HepG2 (cell line): Measurements from ENCODE around the gene PGAP3. TPM values are rescaled to one million over a fixed set of nuclear protein-coding genes. Genes with fewer than 3 reads are reported as not detected.

ENCODE experiments used
- AKNA ChIP-seq: sonication (generic); formaldehyde crosslinking; IDR thresholded peaks from 2 replicates; pipeline ENCODE4 v1.4.0; 2020; ENCODE audit warnings: missing genetic modification reagents, borderline replicate concordance
- ASH2L ChIP-seq: fragments of 300-600, 200-600 bp; sonication (generic); IDR thresholded peaks from 2 replicates; pipeline ENCODE4 v1.7.0; 2017; ENCODE audit warnings: low read depth, mild to moderate bottlenecking, moderate library complexity, mixed read lengths, low read length; ENCODE audit not compliant: insufficient read length
- CREB1 ChIP-seq, 2 experiments: fragments of 450-650 bp in 1 of 2; IDR thresholded peaks; 2 replicates each; pipeline ENCODE4 v1.6.1; 2016 to 2017; ENCODE audit warnings: control low read depth in 1 of 2, mild to moderate bottlenecking in 1 of 2, missing compliant biosample characterization in 1 of 2, missing genetic modification characterization in 1 of 2
- GATA4 ChIP-seq: sonication (generic); IDR thresholded peaks from 2 replicates; pipeline ENCODE4 v1.6.1; 2016; ENCODE audit warnings: antibody characterized with exemption, low read depth, borderline replicate concordance
- HHEX ChIP-seq: IDR thresholded peaks from 2 replicates; pipeline ENCODE4 v1.6.1; 2016; ENCODE audit warnings: control low read depth
- IRX3 ChIP-seq: sonication (generic); formaldehyde crosslinking; IDR thresholded peaks from 2 replicates; pipeline ENCODE4 v1.8.1; 2023; ENCODE audit warnings: mild to moderate bottlenecking, low read depth, missing genetic modification reagents, borderline replicate concordance
- PATZ1 ChIP-seq: sonication (generic); formaldehyde crosslinking; IDR thresholded peaks from 2 replicates; pipeline ENCODE4 v1.4.0; 2020; ENCODE audit warnings: missing genetic modification reagents
- PAX8 ChIP-seq: sonication (generic); formaldehyde crosslinking; IDR thresholded peaks from 2 replicates; pipeline ENCODE4 v1.8.0; 2022; ENCODE audit warnings: mild to moderate bottlenecking, missing genetic modification reagents, borderline replicate concordance
- PRDM4 ChIP-seq: sonication (generic); formaldehyde crosslinking; IDR thresholded peaks from 2 replicates; pipeline ENCODE4 v1.9.0; 2021; ENCODE audit warnings: missing genetic modification reagents, borderline replicate concordance
- STAG1 ChIP-seq: sonication (generic); formaldehyde crosslinking; IDR thresholded peaks from 2 replicates; pipeline ENCODE4 v1.4.0; 2020; ENCODE audit warnings: missing genetic modification reagents
- XRCC5 ChIP-seq: fragments of 200-400 bp; formaldehyde crosslinking; optimal IDR thresholded peaks from 2 replicates; pipeline ENCODE3; 2017; ENCODE audit warnings: mild to moderate bottlenecking, low read length
- YEATS2 ChIP-seq: sonication (generic); formaldehyde crosslinking; IDR thresholded peaks from 2 replicates; pipeline ENCODE4 v1.4.0; 2020; ENCODE audit warnings: missing genetic modification reagents, borderline replicate concordance
- ZFP82 ChIP-seq: sonication (generic); formaldehyde crosslinking; IDR thresholded peaks from 2 replicates; pipeline ENCODE4 v1.5.1; 2020; ENCODE audit warnings: mild to moderate bottlenecking, missing genetic modification reagents, borderline replicate concordance
- ZKSCAN8 ChIP-seq: IDR thresholded peaks from 2 replicates; pipeline ENCODE4 v1.6.1; 2016; ENCODE audit warnings: borderline replicate concordance, missing genetic modification reagents, missing compliant biosample characterization
- ZMYM2 ChIP-seq: sonication (generic); formaldehyde crosslinking; IDR thresholded peaks from 2 replicates; pipeline ENCODE4 v1.8.0; 2022; ENCODE audit warnings: mild to moderate bottlenecking, missing genetic modification reagents
- ZNF335 ChIP-seq: sonication (generic); formaldehyde crosslinking; IDR thresholded peaks from 2 replicates; pipeline ENCODE4 v1.4.0; 2020; ENCODE audit warnings: missing genetic modification reagents
- ZNF446 ChIP-seq: sonication (generic); formaldehyde crosslinking; IDR thresholded peaks from 2 replicates; pipeline ENCODE4 v1.5.0; 2020; ENCODE audit warnings: mild to moderate bottlenecking, missing genetic modification reagents
- ZNF567 ChIP-seq: sonication (generic); formaldehyde crosslinking; IDR thresholded peaks from 2 replicates; pipeline ENCODE4 v1.8.1; 2023; ENCODE audit warnings: mild to moderate bottlenecking, missing genetic modification reagents, borderline replicate concordance
- ZNF776 ChIP-seq: sonication (generic); formaldehyde crosslinking; IDR thresholded peaks from 2 replicates; pipeline ENCODE4 v1.4.0; 2020; ENCODE audit warnings: mild to moderate bottlenecking, missing genetic modification reagents
- polyA plus RNA-seq, 8 experiments: library from polyadenylated mRNA; depleted of rRNA in 3 of 8; stranded (reverse) in 7 of 8; unstranded in 1 of 8; fragments of >200 nt; fragmentation: Illumina TruSeq in 4 of 8; extraction: Trizol in 4 of 8; gene quantifications; 2 replicates each; pipeline versions ENCODE4 v1.2.1 to v1.2.3, GENCODE V29; 2011 to 2016; ENCODE audit warnings: low read depth in 4 of 8, missing spikeins in 1 of 8, mixed read lengths in 1 of 8; ENCODE audit not compliant: insufficient read depth in 1 of 8
- total RNA-seq, 5 experiments: library from RNA; depleted of rRNA; stranded (reverse); fragments of >200 nt; fragmentation: Illumina TruSeq; extraction: Trizol; gene quantifications; 2 replicates each; pipeline ENCODE4 v1.2.3, GENCODE V29; 2016; ENCODE audit warnings: low read depth in 1 of 5

PGAP3 gene
- total and polyA plus RNA-seq, 2 of the 13 experiments (the other 11 are each of a cell fraction or from before 2014, with no cell fraction given), result 11.9 to 14.6 TPM

GRCh38 chr17:39730095-39730921 lies 42.5 kb upstream of the PGAP3 start, which contains the start of gene MIEN1 (continued):
- TF ChIP-seq ZFP82, result peak; percentile 98
- TF ChIP-seq XRCC5, result no peak
- TF ChIP-seq GATA4, result peak; percentile 52; the same call in 1 of the 2 replicates
- TF ChIP-seq PRDM4 (CRISPR knock-in tag), result no peak
- no peak for TF ChIP-seq ZNF776 (CRISPR knock-in tag)
- no peak for TF ChIP-seq ZNF335
- peak; percentile 84 for TF ChIP-seq PATZ1 (CRISPR knock-in tag)
- peak; percentile 81; the same call in 1 of the 2 replicates for TF ChIP-seq ZKSCAN8 (CRISPR knock-in tag)
- peak; percentile 87 for TF ChIP-seq ASH2L
- peak; percentile 51; the same call in 1 of the 2 replicates for TF ChIP-seq ZNF567 (CRISPR knock-in tag)
- peak; percentile 86; the same call in 1 of the 2 replicates for TF ChIP-seq YEATS2
- TF ChIP-seq AKNA (CRISPR knock-in tag), result no peak
- TF ChIP-seq ZNF446 (CRISPR knock-in tag), result no peak
- 0 out of 2 replicates have a peak, but pooled peaks have one; percentile 37 for TF ChIP-seq PAX8 (CRISPR knock-in tag)
- TF ChIP-seq IRX3 (CRISPR knock-in tag), result peak; percentile 3; the same call in 1 of the 2 replicates
- TF ChIP-seq ZMYM2 (CRISPR knock-in tag), result no peak
- TF ChIP-seq STAG1 (CRISPR knock-in tag), result peak; percentile 83
- TF ChIP-seq HHEX, result no peak
- TF ChIP-seq CREB1 (IDR thresholded peaks at IDR 0.05), result peak; percentile 93
- peak; percentile 86 for TF ChIP-seq CREB1 (CRISPR knock-in tag; IDR thresholded peaks at IDR 0.05)
